Sigmoid colon (tissue), 4 donors: ENCODE measurements around the gene CFAP54.

ENCODE experiments used
- EP300 ChIP-seq, 4 donors: sonication (generic); formaldehyde crosslinking; IDR thresholded peaks; one replicate each; pipeline ENCODE4 v1.6.1; 2017; ENCODE audit warnings: antibody characterized with exemption in 4 of 4
- POLR2A ChIP-seq, 2 donors: fragments of 450-650 bp; IDR thresholded peaks; one replicate each; pipeline ENCODE4 v1.6.1; 2016; ENCODE audit warnings: antibody characterized with exemption in 2 of 2, mild to moderate bottlenecking in 2 of 2, moderate library complexity in 2 of 2
- TF ChIP-seq, protein P1 (sequence below), 4 experiments: fragments of 450-650 bp in 3 of 4; fragments of 200-600 bp in 1 of 4; IDR thresholded peaks; one replicate each; pipeline ENCODE4 v1.5.1; 2016 to 2019; ENCODE audit warnings: antibody characterized with exemption in 4 of 4, mild to moderate bottlenecking in 3 of 4, moderate library complexity in 2 of 4

DNA sequence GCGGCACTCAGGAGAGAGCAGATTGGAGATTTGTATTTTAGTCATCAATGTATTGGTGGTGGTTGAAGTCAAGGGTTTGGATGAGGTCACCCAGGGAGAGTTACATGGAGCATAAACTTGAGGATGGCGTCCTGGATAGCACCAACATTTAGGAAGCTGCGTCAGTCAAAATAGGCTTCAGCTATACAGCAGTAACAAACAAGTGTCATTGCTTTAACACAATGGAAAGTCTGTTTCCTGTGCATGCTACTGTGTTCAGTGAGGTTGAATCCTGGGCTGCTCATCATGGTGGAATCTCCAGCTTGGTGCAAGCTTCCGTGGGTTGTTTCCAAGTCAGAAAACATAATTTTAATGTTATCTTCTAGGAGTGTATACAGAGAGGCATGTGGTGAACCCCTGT, 180.4 kb downstream of the CFAP54 start:
- TF ChIP-seq, protein P1, sequence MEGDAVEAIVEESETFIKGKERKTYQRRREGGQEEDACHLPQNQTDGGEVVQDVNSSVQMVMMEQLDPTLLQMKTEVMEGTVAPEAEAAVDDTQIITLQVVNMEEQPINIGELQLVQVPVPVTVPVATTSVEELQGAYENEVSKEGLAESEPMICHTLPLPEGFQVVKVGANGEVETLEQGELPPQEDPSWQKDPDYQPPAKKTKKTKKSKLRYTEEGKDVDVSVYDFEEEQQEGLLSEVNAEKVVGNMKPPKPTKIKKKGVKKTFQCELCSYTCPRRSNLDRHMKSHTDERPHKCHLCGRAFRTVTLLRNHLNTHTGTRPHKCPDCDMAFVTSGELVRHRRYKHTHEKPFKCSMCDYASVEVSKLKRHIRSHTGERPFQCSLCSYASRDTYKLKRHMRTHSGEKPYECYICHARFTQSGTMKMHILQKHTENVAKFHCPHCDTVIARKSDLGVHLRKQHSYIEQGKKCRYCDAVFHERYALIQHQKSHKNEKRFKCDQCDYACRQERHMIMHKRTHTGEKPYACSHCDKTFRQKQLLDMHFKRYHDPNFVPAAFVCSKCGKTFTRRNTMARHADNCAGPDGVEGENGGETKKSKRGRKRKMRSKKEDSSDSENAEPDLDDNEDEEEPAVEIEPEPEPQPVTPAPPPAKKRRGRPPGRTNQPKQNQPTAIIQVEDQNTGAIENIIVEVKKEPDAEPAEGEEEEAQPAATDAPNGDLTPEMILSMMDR (IDR thresholded peaks at IDR 0.05) = no peak
- TF ChIP-seq POLR2A (IDR thresholded peaks at IDR 0.05) = no peak
- TF ChIP-seq EP300 (IDR thresholded peaks at IDR 0.05) = no peak
